ENCODE measurements around the gene ATP5PD. TPM values are rescaled to one million over a fixed set of nuclear protein-coding genes. Genes with fewer than 3 reads are reported as not detected.
A peak's percentile ranks its signal among the peaks of the same experiment; 100 is the strongest.
"Not testable (repeated sequence)": the region's sequence is repeated elsewhere in the genome, so short reads cannot be mapped to it uniquely, and the experiment has no call there.

ATP5PD gene
- total and polyA plus RNA-seq, 7 donors, result 303 to 726 (median 480) TPM

GRCh38 chr17:75077072-75077495, 30.3 kb upstream of the ATP5PD start:
- H3K27me3 ChIP-seq, result no peaks in the 10 kb centered on the region
- no peak for DNase-seq
- no peaks in the 10 kb centered on the region for H3K36me3 ChIP-seq
- TF ChIP-seq CTCF (IDR thresholded peaks at IDR 0.05) (no peak), EP300 (IDR thresholded peaks at IDR 0.05) (no peak), POLR2A (IDR thresholded peaks at IDR 0.05) (no peak), POLR2AphosphoS5 (IDR thresholded peaks at IDR 0.05) (no peak)
- no peaks in the 10 kb centered on the region for H3K9me3 ChIP-seq
- intact Hi-C loops (cut with DNase I), result no loop called here
- peak overlapping the region; percentile 71 to 88 (median 83) for H3K27ac ChIP-seq
- peak overlapping the region; percentile 21 to 55 (median 44) for H3K4me3 ChIP-seq
- H3K4me1 ChIP-seq, result peaks cover 0 to 36% (median 36%) of the 10 kb centered on the region in 4 donors
- WGBS, 2 donors, result 14 to 27% methylated on average over 30 of the region's 30 CpGs

GRCh38 chr17:75075597-75076336, 29.0 kb upstream of the ATP5PD start:
- DNase-seq, result no peak
- Histone ChIP-seq H3K27ac (peak overlapping the region in 3 of 4 donors; percentile 82 to 88 (median 84)), H3K9me3 (no peaks in the 10 kb centered on the region), H3K36me3 (no peaks in the 10 kb centered on the region), H3K4me3 (no peak overlapping the region), H3K27me3 (no peaks in the 10 kb centered on the region), H3K4me1 (peaks cover 0 to 36% (median 36%) of the 10 kb centered on the region in 4 donors)
- intact Hi-C loops (cut with DNase I), result no loop called here
- 55 to 68% methylated on average over 4 of the region's 4 CpGs for WGBS, 2 donors
- TF ChIP-seq CTCF (IDR thresholded peaks at IDR 0.05), result no peak
- TF ChIP-seq EP300 (IDR thresholded peaks at IDR 0.05), result no peak
- no peak for TF ChIP-seq POLR2AphosphoS5 (IDR thresholded peaks at IDR 0.05)
- no peak for TF ChIP-seq POLR2A (IDR thresholded peaks at IDR 0.05)

- WGBS, 2 donors, result 78 to 88% methylated on average over 14 of the region's 14 CpGs
- intact Hi-C loops (cut with DNase I), result no loop called here
These were observed 27.8 kb upstream of the ATP5PD start for GRCh38 chr17:75074532-75074931.

GRCh38 chr17:75073618-75074047, 26.9 kb upstream of the ATP5PD start:
- Histone ChIP-seq H3K36me3 (no peaks in the 10 kb centered on the region), H3K27ac (peak overlapping the region in 3 of 4 donors; percentile 67 to 78 (median 70)), H3K27me3 (no peaks in the 10 kb centered on the region), H3K4me1 (peaks cover 0 to 36% (median 35%) of the 10 kb centered on the region in 4 donors), H3K9me3 (no peaks in the 10 kb centered on the region), H3K4me3 (no peak overlapping the region)
- TF ChIP-seq POLR2AphosphoS5 (IDR thresholded peaks at IDR 0.05) (peak in 3 of 4 donors; percentile 52 to 65 (median 61)), CTCF (IDR thresholded peaks at IDR 0.05) (no peak)
- intact Hi-C loops (cut with DNase I), result no loop called here
- DNase-seq, result peak; percentile 80
- 18 to 54% methylated on average over 5 of the region's 5 CpGs for WGBS, 2 donors

More at GRCh38 chr17:75074532-75074931, 27.8 kb upstream of the ATP5PD start:
- Histone ChIP-seq H3K4me3 (no peak overlapping the region), H3K36me3 (no peaks in the 10 kb centered on the region), H3K9me3 (no peaks in the 10 kb centered on the region), H3K27me3 (no peaks in the 10 kb centered on the region), H3K27ac (peak overlapping the region in 3 of 4 donors; percentile 67 to 78 (median 70)), H3K4me1 (peaks cover 0 to 36% (median 36%) of the 10 kb centered on the region in 4 donors)
- TF ChIP-seq CTCF (IDR thresholded peaks at IDR 0.05) (no peak), EP300 (IDR thresholded peaks at IDR 0.05) (no peak), POLR2AphosphoS5 (IDR thresholded peaks at IDR 0.05) (no peak), POLR2A (IDR thresholded peaks at IDR 0.05) (no peak)
- DNase-seq, result no peak

GRCh38 chr17:75072909-75073308, 26.1 kb upstream of the ATP5PD start:
- H3K9me3 ChIP-seq; H3K4me3 ChIP-seq; H3K27me3 ChIP-seq; H3K36me3 ChIP-seq; DNase-seq; intact Hi-C loops (cut with DNase I): not testable (repeated sequence)
- 96 to 99% methylated on average over 5 of the region's 5 CpGs for WGBS, 2 donors
- Histone ChIP-seq H3K4me1 (peaks cover 0 to 30% (median 28%) of the 10 kb centered on the region in 4 donors), H3K27ac (peak overlapping the region in 2 of 4 donors; percentile 57 to 67)

- H3K9me3 ChIP-seq; H3K27ac ChIP-seq; DNase-seq; intact Hi-C loops (cut with DNase I); H3K36me3 ChIP-seq; H3K27me3 ChIP-seq; H3K4me3 ChIP-seq: not testable (repeated sequence)
- H3K4me1 ChIP-seq, result peaks cover 0 to 19% (median 16%) of the 10 kb centered on the region in 4 donors
- WGBS, 2 donors, result 79 to 88% methylated on average over 8 of the region's 8 CpGs
These were observed 24.9 kb upstream of the ATP5PD start for GRCh38 chr17:75071478-75072271.

All from sigmoid colon (tissue), 7 donors.